HG03571 (cell line): ENCODE data around the gene PPP2R5B.

ENCODE experiments used
- ATAC-seq: cut with Tn5 transposase; IDR thresholded peaks from one replicate; pipeline ENCODE4 v1.9.1; 2021; ENCODE audit not compliant: unreplicated experiment

The PPP2R5B gene

DNA sequence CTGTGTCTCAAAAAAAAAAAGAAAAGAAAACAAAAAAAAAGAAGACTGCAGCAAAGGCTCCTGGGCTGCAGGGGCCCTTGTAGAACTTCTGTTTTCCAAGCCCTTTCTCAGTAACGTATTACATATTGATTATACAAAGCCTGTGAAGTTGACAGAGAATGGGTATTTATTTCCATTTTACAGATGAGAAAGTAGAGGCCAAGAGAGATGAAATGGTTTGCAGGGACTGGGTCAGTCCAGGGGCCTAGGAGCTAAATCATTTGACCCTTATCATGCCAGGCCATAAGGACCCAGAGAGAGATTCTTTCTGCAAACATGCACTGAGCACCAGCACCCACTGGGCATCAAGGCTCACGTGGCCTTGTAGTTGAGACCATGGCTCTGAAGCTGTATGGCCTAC, 4.5 kb downstream of the PPP2R5B start:
- ATAC-seq = no peak

DNA sequence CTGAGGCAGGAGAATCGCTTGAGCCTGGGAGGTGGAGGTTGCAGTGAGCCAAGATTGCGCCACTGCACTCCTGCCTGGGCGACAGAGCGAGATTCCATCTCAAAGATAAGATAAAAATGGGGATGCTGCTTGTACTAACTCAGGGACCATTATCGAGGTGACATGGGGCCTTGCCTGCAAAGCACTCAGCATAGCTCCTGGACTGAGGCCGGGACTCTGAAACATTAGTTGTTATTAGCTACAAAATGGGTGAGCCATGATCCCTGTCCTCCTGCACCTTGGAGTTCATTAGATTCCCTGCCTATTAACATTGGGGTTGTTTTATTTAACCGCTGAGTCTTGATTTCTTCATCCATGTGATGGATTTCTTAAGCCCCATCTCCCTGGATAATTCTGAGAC, 5.1 kb downstream of the PPP2R5B start:
- ATAC-seq = no peak

DNA sequence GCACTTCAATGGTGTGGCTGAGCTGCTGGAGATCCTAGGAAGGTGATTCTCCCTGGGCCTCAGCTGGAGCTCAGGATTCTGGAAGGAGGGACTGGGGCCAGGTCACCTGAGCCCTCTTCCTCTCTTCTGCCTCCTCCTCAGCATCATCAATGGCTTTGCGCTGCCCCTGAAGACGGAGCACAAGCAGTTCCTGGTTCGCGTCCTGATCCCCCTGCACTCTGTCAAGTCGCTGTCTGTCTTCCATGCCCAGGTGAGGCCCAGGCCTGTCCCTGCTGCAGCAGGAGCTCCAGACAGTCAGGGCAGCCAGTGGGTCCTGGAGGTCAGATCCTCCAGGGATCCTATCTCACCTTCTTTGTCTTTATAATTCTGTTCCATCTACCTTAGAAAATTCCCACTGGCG, 5.9 kb downstream of the PPP2R5B start:
- no peak for ATAC-seq

DNA sequence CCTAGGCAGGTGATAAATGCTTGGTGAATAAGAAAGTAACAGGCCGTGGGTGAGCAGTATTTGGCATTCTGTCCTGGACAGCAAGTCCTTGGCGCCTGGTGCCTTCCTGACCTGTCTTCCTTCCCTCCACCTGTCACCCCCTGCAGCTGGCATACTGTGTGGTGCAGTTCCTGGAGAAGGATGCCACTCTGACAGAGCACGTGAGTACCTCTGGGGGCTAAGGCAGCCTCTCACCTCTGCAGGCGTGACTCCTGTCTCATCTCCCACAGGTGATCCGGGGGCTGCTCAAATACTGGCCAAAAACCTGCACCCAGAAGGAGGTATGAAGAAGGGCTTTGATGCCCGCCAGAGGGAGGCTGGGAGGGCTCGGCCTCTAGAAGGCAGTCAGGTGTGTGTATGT, 6.8 kb downstream of the PPP2R5B start:
- no peak for ATAC-seq

DNA sequence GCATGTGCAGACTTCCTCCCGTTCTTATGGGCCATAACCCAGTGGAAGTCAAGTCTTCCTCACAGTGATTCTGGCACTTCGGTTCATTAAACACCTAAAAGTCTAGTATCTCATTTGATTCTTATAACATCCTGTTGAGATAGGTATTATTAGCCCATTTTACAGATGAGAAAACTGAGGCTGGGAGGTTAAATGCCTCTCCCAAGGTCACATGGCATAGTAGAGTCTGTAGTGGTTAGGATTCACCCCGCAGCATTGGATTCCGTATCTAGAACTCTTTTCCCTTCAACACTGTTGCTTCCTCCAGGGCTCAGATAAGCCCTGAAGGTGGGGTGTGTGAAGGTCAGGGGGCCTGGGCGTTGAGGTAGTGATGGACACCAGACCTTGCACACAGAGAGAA, 7.8 kb downstream of the PPP2R5B start:
- ATAC-seq = no peak

DNA sequence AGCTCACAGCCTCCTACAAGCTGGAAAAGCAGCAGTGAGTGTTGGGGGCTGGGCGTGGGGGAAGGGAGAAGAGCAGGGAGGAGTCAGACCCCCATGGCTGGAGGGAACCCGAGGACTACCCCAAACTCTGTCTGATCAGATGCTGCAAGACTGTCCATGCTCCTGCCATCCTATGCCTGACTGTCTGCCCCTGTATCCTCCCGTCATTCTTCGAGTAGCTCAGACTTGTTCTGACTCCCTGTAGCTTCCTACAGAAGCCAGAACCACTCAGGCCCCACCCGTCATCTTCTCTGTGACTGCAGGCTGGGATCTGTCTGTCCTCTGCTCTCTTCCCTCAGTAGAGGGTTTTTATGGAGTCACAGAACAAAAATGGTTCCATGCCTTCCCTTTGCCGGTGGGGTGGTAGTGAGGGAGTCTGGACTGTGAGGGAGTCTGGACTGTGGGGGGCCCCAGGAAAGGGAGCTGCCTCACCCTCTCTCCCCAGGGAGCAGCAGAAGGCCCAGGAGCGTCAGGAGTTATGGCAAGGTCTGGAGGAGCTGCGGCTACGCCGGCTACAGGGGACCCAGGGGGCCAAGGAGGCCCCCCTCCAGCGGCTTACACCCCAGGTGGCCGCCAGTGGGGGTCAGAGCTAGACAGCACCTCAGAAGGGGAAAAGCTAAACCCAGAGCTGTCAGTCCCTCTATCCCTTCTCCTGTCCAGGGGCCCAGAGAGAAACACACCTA, 8.9 kb downstream of the PPP2R5B start:
- ATAC-seq = no peak

DNA sequence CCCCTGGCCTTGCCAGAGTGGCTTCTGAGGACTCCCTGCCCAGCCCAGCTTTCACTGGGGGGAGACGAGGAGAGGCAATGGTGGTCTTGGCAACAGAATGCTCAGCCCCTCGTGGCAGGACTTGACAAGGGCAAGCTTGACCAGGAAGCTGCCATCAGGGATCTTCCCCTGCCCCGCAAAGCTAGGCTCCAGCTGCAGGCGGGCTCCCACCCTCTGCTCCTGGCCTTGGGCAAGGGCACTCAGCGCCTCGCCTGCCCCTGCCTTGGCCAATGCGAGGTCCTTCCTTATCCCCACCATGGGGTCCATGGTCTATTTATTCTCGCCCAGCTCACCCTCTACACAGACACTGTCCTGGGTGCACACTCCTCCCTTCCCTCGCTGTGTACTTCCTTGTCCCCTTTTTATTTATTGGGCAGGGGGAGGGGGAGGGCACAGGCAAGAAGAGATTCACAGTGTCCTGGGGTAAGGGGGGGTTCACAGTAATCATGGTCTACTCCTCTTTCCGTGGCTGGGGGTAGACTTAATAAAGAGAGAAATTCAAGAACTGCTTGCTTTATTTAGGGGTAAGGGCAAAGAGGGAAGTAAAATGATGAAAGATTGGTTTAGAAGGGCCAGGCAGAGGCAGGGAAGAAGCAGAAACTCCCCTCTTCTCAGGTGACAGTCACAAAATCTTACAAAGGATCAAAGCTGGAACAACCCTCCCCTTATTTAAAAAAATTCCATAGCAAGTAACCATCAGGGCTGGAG, 9.6 kb downstream of the PPP2R5B start:
- no peak for ATAC-seq

DNA sequence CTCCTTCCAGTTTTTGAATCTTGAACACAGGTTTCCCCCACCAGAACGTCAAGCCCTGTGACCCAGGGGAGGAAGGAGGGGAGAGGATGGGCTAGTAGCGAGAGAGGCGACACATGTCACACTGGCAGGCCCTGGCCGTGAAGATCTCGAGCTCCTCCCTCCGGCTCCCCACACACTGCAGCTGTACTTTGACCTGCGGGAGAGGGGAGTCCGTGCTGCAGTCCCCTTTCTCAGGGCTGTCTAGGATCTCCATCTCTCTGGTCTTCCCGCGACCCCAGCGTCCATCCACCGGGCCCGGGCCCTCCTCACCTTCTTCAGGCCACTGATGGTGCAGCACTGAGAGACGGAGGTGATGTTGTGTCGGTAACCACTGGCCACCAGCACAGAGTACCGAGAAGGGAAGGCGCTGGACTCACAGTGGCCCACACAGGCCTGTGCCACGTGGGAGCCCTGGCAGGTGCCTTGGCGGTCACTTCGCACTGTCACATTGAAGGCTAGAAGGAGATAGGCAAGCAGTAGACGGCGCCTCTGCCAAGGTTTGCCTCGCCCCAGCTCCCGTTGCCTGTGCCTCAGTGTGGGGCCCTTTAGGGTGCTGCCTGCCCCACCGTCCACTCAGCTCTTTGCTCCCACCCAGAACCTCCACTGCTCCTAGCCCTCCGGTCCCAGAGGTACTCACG, 10.3 kb downstream of the PPP2R5B start:
- no peak for ATAC-seq

DNA sequence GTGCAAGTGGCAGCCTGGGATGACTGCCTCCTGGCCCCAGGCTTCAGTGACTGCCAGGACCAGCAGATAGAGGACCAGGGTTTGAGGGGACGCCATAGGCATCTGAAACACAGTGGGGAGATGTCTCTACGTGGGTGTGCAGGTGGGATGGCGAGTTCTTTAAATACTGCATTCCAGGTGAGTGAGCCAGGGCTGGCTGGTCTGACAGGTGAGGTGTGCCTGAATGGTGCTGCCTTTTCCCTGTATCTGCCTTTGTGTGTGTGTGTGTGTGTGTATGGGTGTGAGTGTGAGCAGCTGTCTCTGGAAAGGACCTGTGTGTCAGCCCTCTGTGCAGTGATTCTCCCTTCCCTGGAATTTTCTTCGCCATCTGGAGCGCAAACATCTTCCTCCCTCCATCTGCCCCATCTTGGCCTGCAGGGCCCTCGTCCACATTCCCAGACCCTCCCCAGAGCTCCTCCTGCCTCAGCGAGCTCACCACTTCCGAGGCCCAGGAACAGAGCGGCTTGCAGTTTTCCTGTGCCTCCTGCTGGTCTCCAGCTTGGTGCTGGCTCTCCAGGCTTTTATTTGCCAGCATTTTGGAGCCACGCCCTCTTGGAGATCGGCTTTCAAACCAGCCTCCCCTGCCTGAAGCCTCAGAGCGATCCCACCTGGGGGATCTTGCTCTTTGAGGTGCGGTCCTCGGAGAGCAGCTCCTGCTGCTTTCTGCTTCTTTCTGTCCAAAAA, 11.0 kb downstream of the PPP2R5B start, which contains the start of gene GPHA2:
Gene GPHA2, minus strand, starts transcription at position 535 of the 723 bp plus-strand sequence. Its CDS starts 433 bp downstream, at position 102.
- no peak for ATAC-seq

DNA sequence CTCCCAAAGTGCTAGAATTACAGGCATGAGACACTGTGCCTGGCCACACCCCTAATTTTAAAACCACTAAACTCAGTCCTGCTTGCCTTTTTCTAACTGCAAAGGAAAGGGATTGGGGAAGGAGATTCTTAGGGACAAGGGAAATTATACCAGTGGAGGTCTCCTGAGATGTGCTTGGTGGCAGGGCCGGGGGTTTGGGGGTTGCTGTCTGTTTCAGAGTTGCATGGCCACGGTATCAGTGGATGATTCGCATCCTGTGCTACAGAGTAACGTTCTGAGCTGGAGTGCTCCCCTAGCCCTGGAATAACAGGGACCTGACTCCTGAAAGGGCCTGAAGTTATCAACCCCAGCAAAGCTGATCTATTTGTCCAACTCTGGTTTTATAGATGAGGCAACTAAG, 12.1 kb downstream of the PPP2R5B start:
- no peak for ATAC-seq

DNA sequence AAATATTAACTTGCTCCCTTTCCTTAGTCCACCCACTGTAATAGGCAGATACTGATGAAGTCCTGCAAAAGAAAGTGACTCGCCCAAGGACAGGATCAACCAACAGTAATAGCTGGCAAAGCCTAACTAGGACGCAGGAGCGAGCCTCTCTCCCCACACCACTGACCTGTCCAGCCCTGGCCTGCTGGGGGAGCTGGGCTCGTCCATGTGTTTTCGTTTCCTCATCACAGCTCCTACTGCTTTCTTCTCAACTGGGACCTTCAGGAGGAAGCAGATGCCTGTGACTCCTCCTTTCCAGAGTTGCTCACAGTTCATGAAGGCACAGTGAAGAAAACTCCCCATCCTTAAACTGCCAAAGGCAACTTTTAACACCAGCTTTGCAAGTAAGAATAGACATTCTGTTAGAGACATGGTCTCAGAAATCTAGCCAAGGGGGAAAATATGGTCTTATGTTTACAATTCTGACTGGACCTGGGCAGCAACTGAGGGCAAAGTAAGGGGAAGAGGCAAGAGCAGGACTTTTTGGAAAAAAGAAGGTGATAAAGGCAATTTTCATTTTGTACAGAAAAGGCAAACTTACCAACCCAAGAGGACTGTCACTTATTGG, 22.8 kb downstream of the PPP2R5B start:
- no peak for ATAC-seq

DNA sequence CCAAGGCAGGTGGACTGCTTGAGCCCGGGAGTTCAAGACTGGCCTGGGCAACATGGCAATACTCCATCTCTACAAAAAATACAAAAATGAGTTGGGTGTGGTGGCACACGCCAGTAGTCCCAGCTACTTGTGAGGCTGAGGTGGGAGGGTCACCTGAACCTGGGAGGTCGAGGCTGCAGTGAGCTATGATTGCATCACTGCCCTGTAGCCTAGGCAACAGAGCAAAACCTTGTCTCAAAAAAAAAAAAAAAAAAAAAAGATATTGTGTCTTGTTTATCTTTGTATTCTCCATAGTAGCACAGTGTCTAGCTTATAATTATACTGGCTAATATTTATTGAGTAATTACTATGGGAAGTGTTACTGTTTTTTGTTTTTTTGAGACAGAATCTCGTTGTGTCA, 27.0 kb downstream of the PPP2R5B start:
- ATAC-seq = no peak

DNA sequence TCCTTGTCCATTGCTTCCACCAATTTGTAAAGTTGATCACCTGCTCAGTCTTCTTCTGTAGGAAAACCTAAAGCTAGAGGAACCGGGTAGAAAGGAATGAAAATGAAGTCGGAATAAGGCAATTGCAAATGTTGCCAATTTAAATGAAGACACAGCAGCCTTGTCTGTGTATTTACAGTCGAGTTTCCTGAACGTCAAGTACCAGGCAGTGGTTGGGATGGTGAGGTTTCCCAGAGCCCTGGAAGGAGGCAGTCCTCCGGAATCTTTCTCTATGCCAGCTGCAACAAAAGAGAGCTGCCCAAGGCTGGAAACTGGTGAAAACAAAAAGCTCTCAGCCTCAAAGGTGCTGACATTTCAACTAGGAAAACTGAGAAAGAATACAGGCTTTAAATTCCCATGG, 29.7 kb downstream of the PPP2R5B start:
- ATAC-seq = no peak

DNA sequence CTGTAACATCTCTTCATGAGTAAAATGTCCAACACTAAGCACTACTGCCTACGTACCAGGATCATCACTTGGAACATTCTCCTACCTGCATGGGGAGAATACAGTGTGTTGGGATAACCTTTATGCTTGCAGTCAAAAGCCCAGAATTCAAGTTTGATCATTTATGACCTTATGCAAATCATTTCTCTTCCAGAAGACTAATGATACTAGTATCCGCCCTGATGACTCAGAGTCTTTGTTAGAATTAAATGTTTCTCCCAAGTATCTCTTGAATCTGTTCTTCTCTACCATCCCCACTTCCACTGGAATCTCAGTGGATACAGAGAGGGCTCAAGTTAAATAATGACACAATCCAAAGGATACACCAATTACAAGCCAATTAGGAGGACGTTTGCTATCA, 35.0 kb downstream of the PPP2R5B start:
- ATAC-seq = no peak

DNA sequence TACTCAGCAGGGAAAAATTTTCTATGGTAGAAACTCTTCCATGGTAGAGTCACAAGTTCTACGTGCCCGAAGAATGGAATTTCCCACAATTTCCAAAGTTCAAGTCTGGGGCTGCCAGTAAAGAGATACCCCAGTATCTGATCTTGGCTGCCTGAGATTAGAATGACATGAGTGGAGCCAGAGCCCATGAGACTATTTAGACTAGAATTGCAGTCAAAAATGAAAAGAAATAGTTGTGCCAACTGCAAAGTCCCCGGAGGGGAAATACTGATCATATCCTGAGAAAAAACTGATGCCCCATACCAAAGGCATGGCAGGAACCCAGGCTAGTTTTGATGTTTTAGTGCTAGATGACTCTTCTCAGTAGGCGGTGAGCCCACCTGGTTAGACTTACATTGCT, 36.2 kb downstream of the PPP2R5B start:
- ATAC-seq = no peak

DNA sequence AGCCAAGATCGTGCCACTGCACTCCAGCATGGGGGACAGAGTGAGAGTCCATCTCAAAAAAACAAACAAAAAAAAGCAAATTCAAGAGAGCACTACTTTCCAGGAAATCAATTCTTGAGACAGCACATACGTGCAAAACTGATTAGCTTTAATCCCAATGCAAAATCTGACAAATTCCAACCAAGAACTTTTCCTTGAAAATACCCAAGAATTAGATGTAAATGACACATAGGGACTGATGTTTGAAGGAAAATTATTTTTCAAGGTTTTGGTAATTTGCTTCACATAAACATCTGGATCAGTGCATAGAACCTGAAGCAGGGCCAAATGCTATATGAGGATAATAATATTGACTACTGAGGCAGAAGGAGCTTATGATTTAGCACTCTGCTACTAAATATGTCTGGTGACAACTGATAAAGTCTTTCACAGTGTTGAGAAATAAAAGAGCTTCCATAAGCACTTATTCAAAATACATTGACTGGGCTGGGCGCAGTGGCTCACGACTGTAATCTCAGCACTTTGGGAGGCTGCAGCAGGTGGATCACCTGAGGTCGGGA, 38.7 kb downstream of the PPP2R5B start:
- ATAC-seq = no peak

DNA sequence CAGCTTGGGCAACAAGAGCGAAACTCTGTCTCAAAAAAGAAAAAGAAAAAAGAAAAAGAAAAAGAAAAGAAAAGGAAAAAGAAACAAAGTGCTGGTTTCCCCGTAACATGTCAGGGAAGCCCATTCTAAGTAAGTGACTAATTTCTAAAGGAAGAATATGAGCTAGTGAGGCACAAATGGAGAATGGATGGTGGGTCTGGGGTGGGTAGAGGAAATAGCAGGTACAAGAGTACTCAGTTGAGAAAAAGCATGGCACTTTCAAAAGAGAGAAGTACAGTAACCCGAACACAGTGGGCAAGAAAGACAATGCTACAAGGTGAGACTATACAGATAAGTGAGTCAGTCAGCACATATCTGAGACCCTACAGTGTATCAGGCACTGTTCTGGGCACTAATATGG, 42.9 kb downstream of the PPP2R5B start:
- ATAC-seq = no peak

DNA sequence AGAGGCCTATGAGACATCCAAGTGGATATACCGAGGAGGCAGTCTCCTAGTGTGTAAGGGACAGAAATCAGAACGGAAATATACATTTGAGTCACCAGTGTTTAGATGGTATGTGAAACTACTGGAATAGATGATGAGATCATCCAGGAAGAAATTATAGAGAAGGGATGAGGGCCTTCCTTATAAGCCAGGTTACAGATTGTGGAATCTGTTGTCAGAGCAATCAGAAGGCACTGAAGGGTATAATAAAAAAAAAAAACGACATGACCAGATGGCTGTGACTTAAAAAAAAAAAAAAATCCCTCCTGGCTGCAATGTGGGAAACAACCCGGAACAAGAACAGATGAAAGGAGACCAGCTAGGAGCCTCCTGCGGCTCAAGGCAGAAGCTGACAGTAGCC, 44.7 kb downstream of the PPP2R5B start:
- no peak for ATAC-seq

DNA sequence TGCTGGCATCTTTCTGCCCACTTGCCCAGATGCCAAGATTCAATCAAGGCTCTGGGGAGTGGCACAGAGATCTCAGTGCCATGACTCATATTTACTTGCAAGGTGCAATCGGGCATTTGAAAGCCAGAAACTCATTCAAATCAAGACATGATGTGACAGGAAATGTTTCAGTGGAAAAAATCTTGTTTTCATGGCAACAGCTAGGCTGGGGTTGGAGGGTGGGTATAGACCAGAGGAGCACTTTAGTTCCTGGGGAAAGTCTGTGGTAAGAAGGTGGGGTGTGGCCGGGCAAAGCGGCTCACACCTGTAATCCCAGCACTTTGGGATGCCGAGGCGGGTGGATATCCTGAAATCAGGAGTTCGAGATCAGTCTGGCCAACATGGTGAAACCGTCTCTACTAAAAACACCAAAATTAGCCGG, 46.3 kb downstream of the PPP2R5B start:
- ATAC-seq = no peak

DNA sequence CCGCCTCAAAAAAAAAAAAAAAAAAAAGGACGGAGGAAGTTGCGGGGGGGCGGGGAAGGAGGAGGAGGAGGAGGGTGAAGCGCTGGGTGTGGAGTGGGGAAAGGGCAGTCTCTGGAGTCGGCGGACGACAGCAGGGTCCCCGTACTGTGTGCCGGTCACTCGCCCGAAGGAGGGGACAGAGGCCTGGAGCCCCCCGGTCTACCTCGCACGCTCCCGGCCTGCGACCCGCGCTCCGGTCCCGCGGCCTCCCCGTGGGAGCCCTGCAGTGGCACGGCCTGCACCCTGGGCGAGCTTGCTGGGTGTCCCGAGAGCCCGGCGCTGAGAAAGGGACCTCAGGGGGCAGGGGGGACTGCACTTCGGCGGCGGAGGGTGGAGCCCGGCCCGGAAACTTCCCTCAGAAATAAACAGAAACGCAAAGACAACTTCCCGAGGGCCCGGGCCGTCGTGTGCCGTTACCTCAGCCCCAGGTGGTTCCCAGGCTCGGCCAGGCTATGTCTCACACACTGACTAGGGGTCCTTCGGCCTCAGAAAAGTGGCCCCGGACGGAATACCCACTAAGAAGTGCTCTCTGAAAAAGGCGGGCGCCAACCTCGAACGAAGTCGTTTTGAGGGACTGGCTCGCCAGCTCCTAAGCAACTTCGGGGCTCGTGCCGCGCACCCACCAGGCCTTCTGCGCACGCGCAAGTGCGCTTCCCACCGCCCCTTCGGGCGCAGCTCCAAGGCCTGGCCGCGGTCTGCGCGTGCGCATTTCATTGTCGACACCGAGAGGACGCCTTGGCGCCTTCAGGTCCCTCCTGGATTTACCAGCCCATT, 47.1 kb downstream of the PPP2R5B start, which contains the start of gene MAJIN:
Gene MAJIN, minus strand, starts transcription at position 688 of the 813 bp plus-strand sequence. CDS start 12,703 bp downstream, outside the sequence.
- ATAC-seq = no peak
